Left lung (tissue), 10 donors: Measurements from ENCODE around the gene TMEM255B. TPM values are rescaled to one million over a fixed set of nuclear protein-coding genes. Genes with fewer than 3 reads are reported as not detected.

Experiments used
- ATAC-seq: fragments of 200-7000 bp; cut with Tn5 transposase; one replicate; pipeline ENCODE4 v1.9.1; 2020; ENCODE audit warnings: moderate library complexity
- DNase-seq, 4 donors: peaks; one replicate each; pipeline ENCODE4 v3.0.0-alpha.2; 2013 to 2020
- H3K27ac ChIP-seq, 2 donors: fragments of 200-600 bp; sonication (generic) in 1 of 2; one replicate each; pipeline versions ENCODE4 v1.5.0 to v1.8.0; 2020 to 2021
- H3K27me3 ChIP-seq, 2 donors: fragments of 200-600 bp; sonication (generic) in 1 of 2; one replicate each; pipeline versions ENCODE4 v1.5.0 to v1.8.0; 2020 to 2021
- H3K36me3 ChIP-seq, 2 donors: fragments of 200-600 bp; sonication (generic) in 1 of 2; one replicate each; pipeline versions ENCODE4 v1.5.0 to v1.8.0; 2020 to 2021
- H3K4me1 ChIP-seq, 2 donors: fragments of 200-600 bp; one replicate each; pipeline ENCODE4 v1.8.0; 2021
- H3K4me3 ChIP-seq, 2 donors: fragments of 200-600 bp; sonication (generic) in 1 of 2; one replicate each; pipeline versions ENCODE4 v1.5.0 to v1.8.0; 2020 to 2021; ENCODE audit warnings: mild to moderate bottlenecking in 1 of 2
- H3K9me3 ChIP-seq, 2 donors: fragments of 200-600 bp; sonication (generic) in 1 of 2; one replicate each; pipeline versions ENCODE4 v1.5.0 to v1.8.0; 2020 to 2021
- intact Hi-C, 2 donors: fragments of 100-400 bp; cut with DNase I; formaldehyde crosslinking; loops; one replicate each; pipeline versions ENCODE4 v1.11.2 to v1.14.2; 2022
- polyA plus RNA-seq, 6 donors: library from polyadenylated mRNA; unstranded; fragments of 120-200 nt; gene quantifications; one replicate each; pipeline ENCODE4 v1.2.1, GENCODE V29; 2013; ENCODE audit not compliant: insufficient read length in 6 of 6
- total RNA-seq, 2 donors: library from RNA; stranded (reverse); fragmentation: NEBNext Ultra II Directional; extraction: Animal tissue kit (Norgen Biotek cat#: 25700); gene quantifications; one replicate each; pipeline ENCODE4 v1.2.1, GENCODE V29; 2021
- TF ChIP-seq, protein P1 (sequence below), 2 donors: fragments of 200-600 bp; sonication (generic) in 1 of 2; IDR thresholded peaks; one replicate each; pipeline versions ENCODE4 v1.5.0 to v1.8.0; 2021; ENCODE audit warnings: antibody characterized with exemption in 2 of 2
- donor health status: DM: no; HTN: yes; CAD: no.
- donor health status: DM: no; HTN: no; CAD: no.

The TMEM255B gene
- total and polyA plus RNA-seq, 8 donors = 10.4 to 30.7 (median 15.7) TPM

- peaks cover 0 to 6% of the 10 kb centered on the region in 2 donors for H3K9me3 ChIP-seq
- peak in 1 of 4 donors; percentile 70 for DNase-seq
- no peaks in the 10 kb centered on the region for H3K36me3 ChIP-seq
- H3K27me3 ChIP-seq = peaks cover 0 to 23% of the 10 kb centered on the region in 2 donors
- H3K27ac ChIP-seq = no peak overlapping the region
- H3K4me3 ChIP-seq = no peak overlapping the region
- TF ChIP-seq, protein P1, sequence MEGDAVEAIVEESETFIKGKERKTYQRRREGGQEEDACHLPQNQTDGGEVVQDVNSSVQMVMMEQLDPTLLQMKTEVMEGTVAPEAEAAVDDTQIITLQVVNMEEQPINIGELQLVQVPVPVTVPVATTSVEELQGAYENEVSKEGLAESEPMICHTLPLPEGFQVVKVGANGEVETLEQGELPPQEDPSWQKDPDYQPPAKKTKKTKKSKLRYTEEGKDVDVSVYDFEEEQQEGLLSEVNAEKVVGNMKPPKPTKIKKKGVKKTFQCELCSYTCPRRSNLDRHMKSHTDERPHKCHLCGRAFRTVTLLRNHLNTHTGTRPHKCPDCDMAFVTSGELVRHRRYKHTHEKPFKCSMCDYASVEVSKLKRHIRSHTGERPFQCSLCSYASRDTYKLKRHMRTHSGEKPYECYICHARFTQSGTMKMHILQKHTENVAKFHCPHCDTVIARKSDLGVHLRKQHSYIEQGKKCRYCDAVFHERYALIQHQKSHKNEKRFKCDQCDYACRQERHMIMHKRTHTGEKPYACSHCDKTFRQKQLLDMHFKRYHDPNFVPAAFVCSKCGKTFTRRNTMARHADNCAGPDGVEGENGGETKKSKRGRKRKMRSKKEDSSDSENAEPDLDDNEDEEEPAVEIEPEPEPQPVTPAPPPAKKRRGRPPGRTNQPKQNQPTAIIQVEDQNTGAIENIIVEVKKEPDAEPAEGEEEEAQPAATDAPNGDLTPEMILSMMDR (IDR thresholded peaks at IDR 0.05) = no peak
- no peak for ATAC-seq
- intact Hi-C loops = no loop called here
- H3K4me1 ChIP-seq = peaks cover 2 to 8% of the 10 kb centered on the region in 2 donors
These were observed 30.4 kb upstream of the TMEM255B start for GRCh38 chr13:113728571-113729054.

GRCh38 chr13:113729187-113730019 lies 29.6 kb upstream of the TMEM255B start:
- no peak for ATAC-seq
- H3K4me3 ChIP-seq = no peak overlapping the region

DNA sequence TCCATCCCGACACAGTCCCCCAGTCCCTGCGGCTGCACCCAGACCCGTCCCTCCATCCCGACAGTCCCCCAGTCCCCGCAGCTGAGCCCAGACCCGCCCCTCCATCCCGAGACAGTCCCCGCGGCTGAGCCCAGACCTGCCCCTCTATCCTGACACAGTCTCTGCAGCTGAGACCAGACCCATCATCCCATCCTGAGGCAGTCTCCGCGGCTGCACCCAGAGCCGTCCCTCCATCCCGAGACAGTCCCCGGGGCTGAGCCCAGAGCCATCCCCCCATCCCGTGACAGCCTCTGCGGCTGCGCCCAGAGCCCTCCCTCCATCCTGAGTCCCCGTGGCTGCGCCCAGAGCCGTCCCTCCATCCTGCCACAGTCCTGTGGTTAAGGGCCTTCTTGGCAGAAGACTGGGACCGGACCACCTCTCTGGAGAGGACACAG lies 28.8 kb upstream of the TMEM255B start:
- Histone ChIP-seq H3K36me3 (no peaks in the 10 kb centered on the region), H3K4me1 (peaks cover 0 to 3% of the 10 kb centered on the region in 2 donors), H3K9me3 (peaks cover 0 to 6% of the 10 kb centered on the region in 2 donors), H3K27ac (no peak overlapping the region), H3K4me3 (no peak overlapping the region), H3K27me3 (peaks cover 0 to 23% of the 10 kb centered on the region in 2 donors)
- peak in 1 of 4 donors; percentile 67 for DNase-seq
- TF ChIP-seq, protein P1 (IDR thresholded peaks at IDR 0.05) = no peak
- ATAC-seq = no peak
- intact Hi-C loops = no loop called here

More at GRCh38 chr13:113729187-113730019, 29.6 kb upstream of the TMEM255B start:
- TF ChIP-seq, protein P1 (IDR thresholded peaks at IDR 0.05) = no peak
- Histone ChIP-seq H3K4me1 (peaks cover 2 to 8% of the 10 kb centered on the region in 2 donors), H3K27ac (no peak overlapping the region), H3K36me3 (no peaks in the 10 kb centered on the region), H3K27me3 (peaks cover 0 to 23% of the 10 kb centered on the region in 2 donors), H3K9me3 (peaks cover 0 to 6% of the 10 kb centered on the region in 2 donors)
- intact Hi-C loops = no loop called here
- DNase-seq = peak in 1 of 4 donors; percentile 73

- peaks cover 0 to 3% of the 10 kb centered on the region in 2 donors for H3K4me1 ChIP-seq
- no peak for ATAC-seq
These were observed 28.2 kb upstream of the TMEM255B start for GRCh38 chr13:113730831-113731191.

More at GRCh38 chr13:113730831-113731191, 28.2 kb upstream of the TMEM255B start:
- Histone ChIP-seq H3K9me3 (peaks cover 0 to 6% of the 10 kb centered on the region in 2 donors), H3K36me3 (no peaks in the 10 kb centered on the region), H3K4me3 (no peak overlapping the region), H3K27ac (no peak overlapping the region), H3K27me3 (peaks cover 0 to 23% of the 10 kb centered on the region in 2 donors)
- intact Hi-C loops = no loop called here
- TF ChIP-seq, protein P1 (IDR thresholded peaks at IDR 0.05) = no peak
- DNase-seq = no peak
